Measurements from ENCODE around the gene SLC1A2.

SLC1A2 gene

DNA sequence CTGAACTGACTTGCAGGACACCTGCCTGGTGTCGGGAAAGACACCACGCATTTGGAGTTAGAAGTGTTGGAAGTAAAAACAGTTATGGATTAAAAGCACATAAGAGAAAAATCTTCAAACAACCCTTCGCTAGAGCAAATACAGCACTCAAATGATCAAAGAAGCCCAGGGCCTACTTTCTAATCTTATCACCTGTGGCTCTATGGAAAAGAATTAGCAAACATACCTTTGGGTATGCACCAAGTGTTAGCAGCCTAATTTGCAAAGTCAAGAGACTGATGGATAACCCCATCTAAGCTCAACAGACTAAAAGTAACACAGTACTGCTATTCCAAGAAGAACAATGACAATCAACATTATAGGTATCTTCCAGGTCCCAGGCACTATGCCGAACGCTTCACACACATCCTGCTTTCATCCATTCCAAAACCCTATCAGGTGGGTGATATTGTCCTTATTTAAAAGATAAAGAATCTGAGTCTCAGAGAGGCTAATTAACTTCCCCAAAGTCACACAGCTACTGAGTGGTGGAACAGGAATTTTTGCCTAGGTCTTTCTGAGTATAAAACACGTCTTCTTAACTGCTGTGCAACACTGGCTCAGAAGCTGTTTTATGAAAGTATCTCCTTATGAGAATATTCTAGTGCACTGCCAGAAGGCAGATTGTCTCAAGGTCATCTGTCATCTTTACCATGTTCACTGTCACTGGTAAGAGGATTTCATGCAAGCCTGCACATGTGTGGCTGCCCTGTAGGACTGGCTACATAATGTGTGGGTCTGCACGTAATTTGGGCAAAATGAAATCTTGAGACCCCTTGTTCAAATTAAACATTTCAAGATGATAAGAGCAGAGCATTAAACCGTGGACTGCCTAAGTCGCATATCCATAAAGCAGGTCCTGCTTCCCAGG, 16.4 kb downstream of the SLC1A2 start:
- TF ChIP-seq, protein P1, sequence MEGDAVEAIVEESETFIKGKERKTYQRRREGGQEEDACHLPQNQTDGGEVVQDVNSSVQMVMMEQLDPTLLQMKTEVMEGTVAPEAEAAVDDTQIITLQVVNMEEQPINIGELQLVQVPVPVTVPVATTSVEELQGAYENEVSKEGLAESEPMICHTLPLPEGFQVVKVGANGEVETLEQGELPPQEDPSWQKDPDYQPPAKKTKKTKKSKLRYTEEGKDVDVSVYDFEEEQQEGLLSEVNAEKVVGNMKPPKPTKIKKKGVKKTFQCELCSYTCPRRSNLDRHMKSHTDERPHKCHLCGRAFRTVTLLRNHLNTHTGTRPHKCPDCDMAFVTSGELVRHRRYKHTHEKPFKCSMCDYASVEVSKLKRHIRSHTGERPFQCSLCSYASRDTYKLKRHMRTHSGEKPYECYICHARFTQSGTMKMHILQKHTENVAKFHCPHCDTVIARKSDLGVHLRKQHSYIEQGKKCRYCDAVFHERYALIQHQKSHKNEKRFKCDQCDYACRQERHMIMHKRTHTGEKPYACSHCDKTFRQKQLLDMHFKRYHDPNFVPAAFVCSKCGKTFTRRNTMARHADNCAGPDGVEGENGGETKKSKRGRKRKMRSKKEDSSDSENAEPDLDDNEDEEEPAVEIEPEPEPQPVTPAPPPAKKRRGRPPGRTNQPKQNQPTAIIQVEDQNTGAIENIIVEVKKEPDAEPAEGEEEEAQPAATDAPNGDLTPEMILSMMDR (IDR thresholded peaks at IDR 0.05; ENCODE audit: low read depth, low read length, missing control alignments), result no peak
- in situ Hi-C loops (cut with HindIII; ENCODE audit: low pct_ligation_motif_present, low sequenced_read_pairs), result no loop called here
- Histone ChIP-seq H3K36me3 (replicated peaks) (no peaks in the 10 kb centered on the region), H3K4me3 (ENCODE audit: low read depth, low read length) (no peak overlapping the region), H3K27ac (no peak overlapping the region), H3K27me3 (replicated peaks) (no peaks in the 10 kb centered on the region)
- no peak for DNase-seq

DNA sequence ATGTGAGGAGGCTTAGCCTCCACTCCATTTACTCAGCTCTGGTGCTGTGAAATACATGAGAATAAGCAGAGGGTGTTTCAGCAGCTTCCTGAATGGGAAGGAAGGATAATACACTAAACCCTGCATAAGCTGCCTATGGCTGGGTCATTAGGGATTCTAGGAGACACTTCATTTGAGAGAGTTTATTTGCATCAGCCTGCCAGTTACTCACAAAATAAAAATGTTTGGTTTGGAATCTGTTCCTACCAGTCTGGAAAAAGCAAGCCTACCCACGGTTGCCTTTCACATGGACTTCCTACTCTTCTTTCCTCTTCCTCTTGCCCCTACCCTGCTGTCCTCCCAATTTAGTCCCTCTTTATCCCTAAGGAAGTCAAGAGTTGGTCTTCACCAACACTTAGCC, 20.5 kb downstream of the SLC1A2 start:
- no peak overlapping the region for H3K4me3 ChIP-seq (ENCODE audit: low read depth, low read length)
- H3K27ac ChIP-seq, result no peak overlapping the region
- TF ChIP-seq, protein P1 (IDR thresholded peaks at IDR 0.05; ENCODE audit: low read depth, low read length, missing control alignments), result no peak
- no peaks in the 10 kb centered on the region for H3K27me3 ChIP-seq (replicated peaks)
- in situ Hi-C loops (cut with HindIII; ENCODE audit: low pct_ligation_motif_present, low sequenced_read_pairs), result loop anchor here (25.0 kb wide), 1 partner anchor 462 kb away; no protein-coding TSS in a partner anchor
- no peak for DNase-seq
- no peaks in the 10 kb centered on the region for H3K36me3 ChIP-seq (replicated peaks)

DNA sequence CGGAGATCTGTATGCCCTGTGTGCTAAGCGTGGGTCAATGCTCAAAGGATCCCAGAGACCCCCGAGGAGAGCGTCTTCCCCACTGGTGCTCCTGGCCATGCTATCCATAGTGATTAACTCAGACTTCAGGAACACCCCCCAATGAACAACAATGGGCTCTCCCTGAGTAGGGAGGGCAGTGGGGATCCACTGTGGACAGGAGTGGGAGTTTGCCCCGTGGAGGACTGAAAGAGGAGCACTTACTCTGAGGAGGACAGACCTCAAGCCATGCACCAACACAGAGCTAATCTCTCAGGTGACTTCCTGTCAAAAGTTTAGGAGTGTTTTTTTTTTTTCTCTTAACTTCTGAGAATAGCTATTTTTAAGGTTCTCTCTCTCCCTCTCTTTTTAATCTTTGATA, 24.4 kb downstream of the SLC1A2 start:
- Histone ChIP-seq H3K27ac (no peak overlapping the region), H3K27me3 (replicated peaks) (no peaks in the 10 kb centered on the region), H3K36me3 (replicated peaks) (no peaks in the 10 kb centered on the region), H3K4me3 (ENCODE audit: low read depth, low read length) (no peak overlapping the region)
- no peak for DNase-seq
- in situ Hi-C loops (cut with HindIII; ENCODE audit: low pct_ligation_motif_present, low sequenced_read_pairs), result loop anchor here (25.0 kb wide), 1 partner anchor 458 kb away; no protein-coding TSS in a partner anchor
- TF ChIP-seq, protein P1 (IDR thresholded peaks at IDR 0.05; ENCODE audit: low read depth, low read length, missing control alignments), result no peak

DNA sequence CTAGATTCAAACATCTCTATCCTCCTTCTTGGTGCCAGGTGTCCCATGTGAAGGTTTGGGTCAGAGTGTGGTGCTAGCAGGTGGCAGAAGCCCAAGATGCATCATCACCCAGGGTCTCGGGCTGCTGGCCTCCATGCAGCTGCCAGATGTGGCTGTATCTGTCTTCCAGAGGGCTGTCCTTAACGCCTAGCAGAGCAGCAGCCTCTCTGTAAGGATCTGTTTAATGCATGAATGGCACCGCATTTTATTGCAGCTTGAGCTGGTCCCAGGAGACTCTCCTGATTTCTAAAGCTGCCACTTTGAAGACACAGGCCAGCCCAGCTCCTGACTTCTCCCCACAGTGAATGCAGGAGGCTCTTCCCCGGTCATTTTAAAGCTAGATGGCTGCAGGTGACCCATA, 26.3 kb downstream of the SLC1A2 start:
- H3K36me3 ChIP-seq (replicated peaks), result no peaks in the 10 kb centered on the region
- in situ Hi-C loops (cut with HindIII; ENCODE audit: low pct_ligation_motif_present, low sequenced_read_pairs), result loop anchor here (25.0 kb wide), 1 partner anchor 456 kb away; no protein-coding TSS in a partner anchor
- no peak for DNase-seq
- H3K27me3 ChIP-seq (replicated peaks), result no peaks in the 10 kb centered on the region
- H3K4me3 ChIP-seq (ENCODE audit: low read depth, low read length), result no peak overlapping the region
- no peak overlapping the region for H3K27ac ChIP-seq
- TF ChIP-seq, protein P1 (IDR thresholded peaks at IDR 0.05; ENCODE audit: low read depth, low read length, missing control alignments), result no peak

DNA sequence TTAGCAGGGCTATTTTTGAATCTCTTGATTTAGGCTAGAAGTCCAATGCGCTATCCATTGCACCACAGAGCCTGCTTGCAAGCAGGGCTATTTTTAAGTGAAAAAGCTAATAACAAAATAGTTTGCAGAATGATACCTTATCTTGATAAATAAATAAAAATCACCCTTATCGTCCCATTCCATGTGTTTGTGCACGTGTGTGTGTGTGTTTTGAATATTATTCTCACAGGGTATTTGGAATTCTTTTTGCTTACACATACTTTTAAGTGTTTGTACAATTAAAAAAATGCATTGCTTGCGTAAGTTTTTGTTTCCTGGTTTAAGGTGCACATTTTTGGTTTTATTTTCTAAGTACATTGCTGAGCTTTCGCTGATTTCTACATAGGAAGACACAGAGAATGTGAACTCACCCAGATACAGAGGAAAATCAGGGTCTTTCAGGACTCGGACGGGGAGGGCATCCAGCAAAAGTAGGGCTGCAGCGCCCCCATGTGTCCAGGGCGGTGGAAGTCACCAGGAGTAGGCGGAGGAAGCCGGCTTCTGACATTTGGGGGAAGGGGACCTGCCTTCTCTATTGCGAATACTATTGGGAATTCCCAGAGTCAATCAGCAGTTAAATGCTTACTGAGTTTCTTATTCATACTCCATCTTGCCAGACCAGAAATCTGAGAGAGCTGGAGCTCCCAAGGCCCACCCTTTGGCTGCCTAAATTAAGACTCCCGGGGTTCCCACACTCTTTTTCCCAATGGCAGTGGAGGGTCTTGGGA, 27.3 kb downstream of the SLC1A2 start:
- Histone ChIP-seq H3K4me3 (ENCODE audit: low read depth, low read length) (no peak overlapping the region), H3K36me3 (replicated peaks) (no peaks in the 10 kb centered on the region), H3K27me3 (replicated peaks) (no peaks in the 10 kb centered on the region), H3K27ac (no peak overlapping the region)
- peak; percentile 81 for DNase-seq
- in situ Hi-C loops (cut with HindIII; ENCODE audit: low pct_ligation_motif_present, low sequenced_read_pairs), result loop anchor here (25.0 kb wide), 1 partner anchor 455 kb away; no protein-coding TSS in a partner anchor
- TF ChIP-seq, protein P1 (IDR thresholded peaks at IDR 0.05; ENCODE audit: low read depth, low read length, missing control alignments), result peak; percentile 92
